Skeletal muscle satellite cell (primary cell): ENCODE results near the gene REXO5.
A peak's percentile ranks its signal among the peaks of the same experiment; 100 is the strongest.

Source experiments
- H3K27me3 ChIP-seq: 2 replicates; pipeline ENCODE4 v1.7.0; 2013; ENCODE audit warnings: low read length; ENCODE audit not compliant: control insufficient read depth, insufficient read depth
- H3K36me3 ChIP-seq: 2 replicates; pipeline ENCODE4 v1.7.0; 2013; ENCODE audit warnings: mild to moderate bottlenecking, control low read depth, low read length; ENCODE audit not compliant: insufficient read depth
- H3K4me1 ChIP-seq: 2 replicates; pipeline ENCODE4 v1.7.0; 2013; ENCODE audit warnings: low read length; ENCODE audit not compliant: control insufficient read depth, insufficient read depth
- H3K4me2 ChIP-seq: 2 replicates; pipeline ENCODE4 v1.7.0; 2013; ENCODE audit warnings: mild to moderate bottlenecking, low read length
- H3K4me3 ChIP-seq: 2 replicates; pipeline ENCODE4 v1.7.0; 2013; ENCODE audit warnings: low read length
- H3K9ac ChIP-seq: 2 replicates; pipeline ENCODE4 v1.7.0; 2013; ENCODE audit warnings: mild to moderate bottlenecking, low read depth, low read length, moderate library complexity
- H3K9me3 ChIP-seq: replicated peaks from 2 replicates; pipeline ENCODE4 v1.7.0; 2013; ENCODE audit warnings: mild to moderate bottlenecking, control low read depth, low read length

Gene REXO5

DNA sequence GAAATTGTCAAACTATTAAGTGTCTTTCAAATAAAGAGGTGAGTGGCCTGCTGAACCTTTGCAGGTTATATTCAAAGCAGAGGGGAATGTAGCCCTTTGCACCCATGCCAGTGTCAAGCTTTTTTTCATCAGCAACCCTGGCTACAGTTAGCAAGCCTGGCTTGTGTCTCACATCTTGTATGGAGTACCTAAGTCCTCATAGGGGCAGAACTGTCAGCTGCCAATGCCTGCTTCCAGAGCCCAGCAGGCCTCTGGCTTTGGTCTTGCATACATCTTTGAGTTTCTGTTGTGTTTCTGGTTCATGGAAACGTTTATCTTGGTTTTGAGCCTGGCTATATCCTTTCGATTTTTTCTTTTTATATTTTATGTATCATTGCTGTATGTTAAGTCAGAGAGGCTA, 26.8 kb downstream of the REXO5 start:
- Histone ChIP-seq H3K4me2 (no peak overlapping the region), H3K9me3 (no peaks in the 10 kb centered on the region), H3K36me3 (peaks cover 28% of the 10 kb centered on the region), H3K4me3 (no peak overlapping the region), H3K4me1 (no peaks in the 10 kb centered on the region), H3K9ac (no peak overlapping the region), H3K27me3 (no peaks in the 10 kb centered on the region)

DNA sequence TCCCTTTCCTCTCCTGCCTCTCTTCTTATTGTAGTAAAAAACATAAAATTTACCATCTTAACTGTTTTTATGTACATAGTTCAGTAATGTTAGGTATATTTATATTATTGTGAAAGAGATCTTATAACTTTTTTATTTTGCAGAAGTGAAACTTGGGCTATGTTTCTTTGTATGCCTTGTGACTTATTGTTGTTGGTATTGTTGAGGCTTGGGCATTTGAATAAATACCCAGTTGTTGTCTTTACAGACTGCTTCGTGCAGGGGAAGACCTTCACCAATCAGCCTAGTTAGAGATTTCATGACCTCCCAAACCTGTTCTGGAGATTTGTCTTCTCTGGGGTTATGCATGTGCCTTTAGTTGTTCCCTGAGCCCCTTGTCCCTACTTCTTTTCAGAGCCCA, 31.9 kb downstream of the REXO5 start:
- Histone ChIP-seq H3K4me2 (no peak overlapping the region), H3K4me3 (no peak overlapping the region), H3K4me1 (no peaks in the 10 kb centered on the region), H3K9me3 (no peaks in the 10 kb centered on the region), H3K27me3 (no peaks in the 10 kb centered on the region), H3K36me3 (peaks cover 20% of the 10 kb centered on the region), H3K9ac (no peak overlapping the region)

DNA sequence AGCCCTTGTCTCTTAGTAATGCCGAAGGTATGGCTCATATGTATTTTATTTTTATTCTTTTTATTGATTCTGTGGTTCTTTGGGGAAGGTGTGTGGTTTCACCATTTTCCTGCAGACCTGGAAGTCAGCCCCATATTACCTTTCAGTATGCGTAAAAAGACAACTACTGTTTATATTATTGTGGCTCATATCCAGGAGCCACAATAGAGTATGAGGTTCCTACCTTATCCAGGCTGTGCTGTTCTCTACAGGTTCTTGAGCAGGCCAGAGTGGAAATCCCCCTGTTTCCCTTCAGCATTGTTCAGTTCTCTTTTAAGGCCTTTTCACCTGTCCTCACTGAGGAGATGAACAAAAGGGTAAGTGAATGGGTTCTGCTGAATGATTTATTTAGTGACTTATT, 33.2 kb downstream of the REXO5 start:
- H3K36me3 ChIP-seq, result peaks cover 20% of the 10 kb centered on the region
- H3K4me1 ChIP-seq, result no peaks in the 10 kb centered on the region
- H3K4me3 ChIP-seq, result no peak overlapping the region
- H3K27me3 ChIP-seq, result no peaks in the 10 kb centered on the region
- H3K4me2 ChIP-seq, result no peak overlapping the region
- no peak overlapping the region for H3K9ac ChIP-seq
- H3K9me3 ChIP-seq, result no peaks in the 10 kb centered on the region

DNA sequence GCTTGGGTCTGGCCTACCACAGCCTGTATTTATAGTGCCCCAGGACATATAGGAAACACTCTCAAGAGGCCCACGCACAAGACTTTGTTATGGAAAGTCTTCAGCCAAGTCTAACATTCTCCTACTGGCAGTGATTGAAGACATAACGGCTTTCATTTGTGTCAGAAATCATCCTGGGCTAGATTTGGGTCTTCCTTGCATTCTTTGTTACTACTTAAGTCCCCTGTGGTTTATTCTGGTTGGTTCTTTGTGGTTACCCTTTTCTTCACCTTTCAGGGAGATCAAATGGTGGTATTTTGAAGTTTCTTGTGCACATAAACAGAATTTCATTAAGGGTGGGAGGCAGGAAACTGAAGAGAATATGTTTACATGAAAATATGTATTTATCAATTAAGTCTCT, 37.7 kb downstream of the REXO5 start:
- H3K36me3 ChIP-seq, result peaks cover 18% of the 10 kb centered on the region
- no peaks in the 10 kb centered on the region for H3K27me3 ChIP-seq
- H3K9ac ChIP-seq, result no peak overlapping the region
- no peaks in the 10 kb centered on the region for H3K4me1 ChIP-seq
- no peaks in the 10 kb centered on the region for H3K9me3 ChIP-seq
- no peak overlapping the region for H3K4me3 ChIP-seq
- no peak overlapping the region for H3K4me2 ChIP-seq

DNA sequence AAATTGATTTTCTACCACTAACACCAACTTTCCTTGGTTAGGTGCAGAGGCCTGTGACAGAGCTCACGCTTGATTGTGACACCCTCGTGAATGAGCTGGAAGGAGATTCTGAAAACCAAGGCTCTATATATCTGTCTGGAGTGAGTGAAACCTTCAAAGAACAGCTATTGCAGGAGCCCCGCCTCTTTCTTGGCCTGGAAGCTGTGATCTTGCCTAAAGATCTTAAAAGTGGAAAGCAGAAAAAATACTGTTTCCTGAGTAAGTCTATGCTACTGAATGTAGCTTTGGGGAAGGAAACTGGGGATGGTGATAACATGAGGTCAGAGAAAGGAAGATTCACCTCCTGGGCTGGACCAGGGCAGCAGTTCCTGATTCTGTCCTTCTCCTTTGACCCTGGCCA, 38.3 kb downstream of the REXO5 start:
- Histone ChIP-seq H3K9ac (no peak overlapping the region), H3K4me3 (no peak overlapping the region), H3K4me2 (no peak overlapping the region), H3K9me3 (no peaks in the 10 kb centered on the region), H3K27me3 (no peaks in the 10 kb centered on the region), H3K4me1 (peaks cover 1% of the 10 kb centered on the region), H3K36me3 (peaks cover 18% of the 10 kb centered on the region)

DNA sequence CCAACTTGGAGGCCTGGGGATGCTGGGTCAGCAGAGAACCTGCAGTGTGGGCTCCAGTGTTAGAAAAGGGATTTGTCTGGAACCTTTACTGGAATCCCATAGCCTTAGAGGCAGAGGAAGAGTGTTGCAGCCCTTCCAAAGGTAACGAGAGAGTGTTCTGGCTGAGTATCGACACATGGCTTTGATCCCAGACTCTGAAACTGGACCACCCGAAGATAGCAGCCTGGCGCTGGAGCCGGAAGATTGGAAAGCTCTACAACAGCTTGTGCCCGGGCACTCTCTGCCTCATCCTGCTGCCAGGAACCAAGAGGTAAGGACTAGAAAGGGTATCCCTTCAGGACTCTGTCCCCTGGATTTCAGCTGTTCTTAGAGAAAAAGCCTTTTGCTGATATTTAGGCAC, 39.7 kb downstream of the REXO5 start:
- no peak overlapping the region for H3K9ac ChIP-seq
- H3K4me1 ChIP-seq, result peaks cover 15% of the 10 kb centered on the region
- H3K4me2 ChIP-seq, result no peak overlapping the region
- no peak overlapping the region for H3K4me3 ChIP-seq
- H3K27me3 ChIP-seq, result no peaks in the 10 kb centered on the region
- H3K36me3 ChIP-seq, result peaks cover 25% of the 10 kb centered on the region
- no peaks in the 10 kb centered on the region for H3K9me3 ChIP-seq

DNA sequence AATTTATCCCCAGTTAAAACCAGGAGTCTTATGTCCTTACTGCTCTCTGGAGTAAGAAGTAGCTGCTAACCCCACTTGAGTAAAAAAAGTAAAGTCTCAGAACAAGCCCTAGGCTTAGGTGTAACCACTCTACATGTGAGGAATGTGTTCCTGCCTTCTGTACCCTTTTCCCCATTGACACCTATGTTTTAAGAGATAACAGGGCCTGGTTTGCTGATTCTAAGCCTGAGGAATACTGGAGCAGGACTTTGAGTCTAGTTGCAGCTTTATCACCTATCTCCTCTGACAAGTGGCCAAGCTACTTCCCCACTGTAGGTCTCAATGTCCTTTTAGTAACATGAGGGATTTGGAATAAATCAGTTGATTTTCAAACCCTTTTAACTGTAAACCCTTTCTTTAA, 40.2 kb downstream of the REXO5 start:
- H3K27me3 ChIP-seq, result no peaks in the 10 kb centered on the region
- no peaks in the 10 kb centered on the region for H3K9me3 ChIP-seq
- peaks cover 25% of the 10 kb centered on the region for H3K36me3 ChIP-seq
- no peak overlapping the region for H3K9ac ChIP-seq
- H3K4me1 ChIP-seq, result peaks cover 20% of the 10 kb centered on the region
- H3K4me3 ChIP-seq, result no peak overlapping the region
- no peak overlapping the region for H3K4me2 ChIP-seq

DNA sequence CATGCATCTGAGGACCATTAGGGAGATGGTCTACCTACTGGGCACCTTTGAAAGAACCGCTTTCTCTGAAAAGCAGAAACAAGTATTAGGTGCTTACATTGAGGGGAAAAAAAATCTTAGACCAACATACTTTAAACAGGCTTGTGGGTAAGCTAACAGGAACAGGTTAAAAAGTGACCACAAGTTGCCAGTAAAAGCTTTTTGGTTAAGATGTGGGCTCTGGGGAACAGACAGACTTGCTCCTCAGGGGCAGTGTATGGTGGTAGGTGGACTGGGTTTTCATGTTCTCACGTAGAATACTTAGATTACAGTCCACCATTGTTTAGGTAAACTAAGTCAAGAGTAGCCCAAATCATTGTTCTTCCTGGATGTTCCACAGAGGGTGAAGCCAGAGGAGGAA, 41.2 kb downstream of the REXO5 start:
- H3K4me1 ChIP-seq, result peaks cover 28% of the 10 kb centered on the region
- H3K9me3 ChIP-seq, result no peaks in the 10 kb centered on the region
- H3K9ac ChIP-seq, result no peak overlapping the region
- H3K4me2 ChIP-seq, result no peak overlapping the region
- no peak overlapping the region for H3K4me3 ChIP-seq
- peaks cover 25% of the 10 kb centered on the region for H3K36me3 ChIP-seq
- no peaks in the 10 kb centered on the region for H3K27me3 ChIP-seq

DNA sequence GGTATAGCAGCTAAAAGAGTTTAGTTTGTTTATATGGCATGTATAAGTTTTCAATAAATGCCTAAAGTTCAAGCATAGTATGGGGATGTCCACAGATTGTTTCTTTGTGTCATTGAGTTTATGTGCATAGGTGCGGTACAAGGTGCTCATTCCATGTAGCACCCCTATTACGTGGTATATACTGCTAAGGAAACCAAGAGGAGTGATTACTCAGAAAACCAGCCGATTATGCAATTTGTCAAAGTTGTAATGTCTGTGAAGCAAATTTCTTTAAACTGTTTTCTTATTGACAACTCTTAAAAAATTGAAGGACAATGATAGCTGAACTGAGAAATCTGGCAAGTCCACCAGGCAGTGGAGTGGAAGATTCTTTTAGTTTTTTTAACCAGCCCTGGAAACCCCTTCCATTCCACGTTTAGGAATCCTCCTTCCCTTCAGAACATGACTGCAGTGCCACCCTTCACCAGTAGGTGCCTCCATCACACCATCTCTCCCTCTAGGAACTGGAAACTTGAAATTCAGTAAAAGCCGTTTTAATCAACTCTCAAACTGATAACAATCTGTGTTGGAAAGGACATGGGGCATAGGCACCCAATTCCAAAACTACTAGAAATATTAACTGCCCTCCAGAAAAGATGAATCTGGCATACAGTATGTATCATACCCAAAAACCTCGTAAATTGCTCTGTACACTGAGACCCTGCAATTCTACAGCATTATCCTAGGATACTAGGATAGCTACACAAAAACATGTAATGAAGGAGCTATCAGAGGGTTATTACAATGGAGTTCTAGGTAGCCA, 43.5 kb downstream of the REXO5 start:
- H3K4me1 ChIP-seq, result peaks cover 47% of the 10 kb centered on the region
- peak overlapping the region; percentile 71 for H3K9ac ChIP-seq
- peaks cover 44% of the 10 kb centered on the region for H3K36me3 ChIP-seq
- H3K4me3 ChIP-seq, result no peak overlapping the region
- no peak overlapping the region for H3K4me2 ChIP-seq
- H3K27me3 ChIP-seq, result no peaks in the 10 kb centered on the region
- no peaks in the 10 kb centered on the region for H3K9me3 ChIP-seq

DNA sequence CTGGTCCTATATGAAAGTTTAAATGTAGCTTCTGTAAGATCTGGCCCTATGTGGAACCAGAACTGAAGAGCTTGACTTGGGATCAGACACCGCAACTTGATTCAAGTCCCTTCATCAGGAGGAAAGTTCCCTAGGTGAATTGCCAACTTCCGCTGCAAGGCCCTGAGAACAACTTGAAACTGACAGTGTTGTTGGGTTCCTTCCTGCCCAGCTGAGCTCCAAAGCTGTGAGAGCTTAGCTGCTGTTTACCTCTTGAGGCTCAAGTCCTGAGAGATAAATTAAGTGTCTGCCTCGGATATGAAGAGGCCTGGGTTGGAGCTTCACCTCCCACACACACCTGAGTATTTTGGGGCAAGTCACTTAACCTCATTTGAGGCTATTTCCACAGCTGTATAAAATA, 44.7 kb downstream of the REXO5 start:
- H3K4me1 ChIP-seq, result peaks cover 47% of the 10 kb centered on the region
- peak overlapping the region; percentile 71 for H3K9ac ChIP-seq
- H3K4me2 ChIP-seq, result peak overlapping the region; percentile 25
- H3K9me3 ChIP-seq, result no peaks in the 10 kb centered on the region
- no peak overlapping the region for H3K4me3 ChIP-seq
- peaks cover 53% of the 10 kb centered on the region for H3K36me3 ChIP-seq
- no peaks in the 10 kb centered on the region for H3K27me3 ChIP-seq

DNA sequence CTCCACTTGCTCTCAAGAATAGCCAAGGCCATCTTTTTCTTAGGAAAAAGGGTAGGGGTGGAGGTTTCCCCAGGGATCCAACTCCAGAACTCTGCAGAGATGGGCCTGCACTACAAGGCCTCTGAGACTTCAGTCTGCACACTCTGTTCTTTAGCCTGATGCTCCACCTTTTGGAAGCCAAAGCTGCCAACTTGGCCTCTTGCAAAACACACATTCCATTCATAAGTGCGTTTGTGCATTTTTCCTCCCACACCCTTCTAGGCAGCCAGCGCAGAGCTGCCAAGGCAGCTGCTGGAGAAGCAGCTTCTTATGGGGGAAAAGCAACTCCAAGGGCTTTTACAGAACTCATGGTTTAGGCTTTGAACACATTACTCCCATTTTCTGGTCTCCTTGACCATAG, 45.3 kb downstream of the REXO5 start:
- Histone ChIP-seq H3K4me1 (peaks cover 47% of the 10 kb centered on the region), H3K27me3 (no peaks in the 10 kb centered on the region), H3K9me3 (no peaks in the 10 kb centered on the region), H3K36me3 (peaks cover 53% of the 10 kb centered on the region), H3K4me2 (peak overlapping the region; percentile 57), H3K4me3 (no peak overlapping the region), H3K9ac (peak overlapping the region; percentile 71)

DNA sequence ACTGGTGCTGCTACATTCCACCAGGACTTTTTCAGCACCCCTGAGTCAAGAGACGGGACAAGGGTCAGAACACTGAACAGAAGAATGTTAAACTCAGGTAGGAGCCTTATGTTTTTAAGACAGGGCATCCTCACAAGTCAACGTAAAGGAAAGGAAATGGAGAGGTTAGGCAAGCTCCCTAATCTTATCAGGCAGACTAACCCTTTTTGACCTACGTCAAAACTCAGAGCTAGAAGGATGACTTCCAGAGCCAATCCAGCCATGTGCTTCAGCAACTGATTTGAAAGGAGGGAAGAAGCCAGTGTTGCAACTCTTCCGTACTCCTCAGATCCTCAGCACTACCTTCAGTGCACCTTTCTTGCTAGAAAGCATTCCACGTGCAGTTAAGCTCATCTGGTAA, 46.8 kb downstream of the REXO5 start:
- no peak overlapping the region for H3K9ac ChIP-seq
- no peak overlapping the region for H3K4me3 ChIP-seq
- peaks cover 61% of the 10 kb centered on the region for H3K36me3 ChIP-seq
- peaks cover 47% of the 10 kb centered on the region for H3K4me1 ChIP-seq
- no peaks in the 10 kb centered on the region for H3K9me3 ChIP-seq
- H3K4me2 ChIP-seq, result no peak overlapping the region
- H3K27me3 ChIP-seq, result no peaks in the 10 kb centered on the region
